Measurements from ENCODE around the gene TOP1.

TOP1 gene

GRCh38 chr20:41145821-41146620, 117.4 kb downstream of the TOP1 start:
- DNase-seq (ENCODE audit: low read depth in 2 of 2), result no peak

- DNase-seq (ENCODE audit: low read depth in 2 of 2), result no peak
Measured at GRCh38 chr20:41147767-41148191, 119.2 kb downstream of the TOP1 start.

- no peak for DNase-seq (ENCODE audit: low read depth in 2 of 2)
Measured at GRCh38 chr20:41148942-41149341, 120.3 kb downstream of the TOP1 start.

GRCh38 chr20:41150664-41151063, 122.0 kb downstream of the TOP1 start:
- DNase-seq (ENCODE audit: low read depth in 2 of 2), result no peak

GRCh38 chr20:41151134-41151869, 122.7 kb downstream of the TOP1 start:
- no peak for DNase-seq (ENCODE audit: low read depth in 2 of 2)

GRCh38 chr20:41152108-41152757, 123.6 kb downstream of the TOP1 start:
- DNase-seq (ENCODE audit: low read depth in 2 of 2), result no peak

- no peak for DNase-seq (ENCODE audit: low read depth in 2 of 2)
Measured at GRCh38 chr20:41154436-41155176, 126.0 kb downstream of the TOP1 start.

- no peak for DNase-seq (ENCODE audit: low read depth in 2 of 2)
Measured at GRCh38 chr20:41155261-41155660, 126.6 kb downstream of the TOP1 start.

GRCh38 chr20:41158082-41158625, 129.5 kb downstream of the TOP1 start:
- DNase-seq (ENCODE audit: low read depth in 2 of 2), result no peak

GRCh38 chr20:41159547-41159946, 130.9 kb downstream of the TOP1 start:
- no peak for DNase-seq (ENCODE audit: low read depth in 2 of 2)

- DNase-seq (ENCODE audit: low read depth in 2 of 2), result no peak
Measured at GRCh38 chr20:41160686-41161085, 132.1 kb downstream of the TOP1 start.

GRCh38 chr20:41161886-41162285, 133.3 kb downstream of the TOP1 start:
- no peak for DNase-seq (ENCODE audit: low read depth in 2 of 2)

- no peak for DNase-seq (ENCODE audit: low read depth in 2 of 2)
Measured at GRCh38 chr20:41162396-41162795, 133.8 kb downstream of the TOP1 start.

- DNase-seq (ENCODE audit: low read depth in 2 of 2), result no peak
Measured at GRCh38 chr20:41163821-41164220, 135.2 kb downstream of the TOP1 start.

- DNase-seq (ENCODE audit: low read depth in 2 of 2), result no peak
Measured at GRCh38 chr20:41165001-41165882, 136.6 kb downstream of the TOP1 start.

GRCh38 chr20:41166201-41167117, 137.8 kb downstream of the TOP1 start:
- no peak for DNase-seq (ENCODE audit: low read depth in 2 of 2)

GRCh38 chr20:41167118-41167470, 138.5 kb downstream of the TOP1 start:
- DNase-seq (ENCODE audit: low read depth in 2 of 2), result no peak

- DNase-seq (ENCODE audit: low read depth in 2 of 2), result no peak
Measured at GRCh38 chr20:41167481-41168253, 139.0 kb downstream of the TOP1 start.
